Tibial artery (tissue), 4 donors: ENCODE data around the gene UBN1.

ENCODE experiments used
- DNase-seq, 2 donors: peaks; one replicate each; pipeline ENCODE4 v3.0.0-alpha.2; 2019
- H3K27ac ChIP-seq, 2 donors: fragments of 200-600 bp; sonication (generic) in 1 of 2; 1 replicate in 1 of 2; 2 replicates in 1 of 2; pipeline ENCODE4 v1.5.1; 2018 to 2019; ENCODE audit warnings: mild to moderate bottlenecking in 1 of 2
- H3K27me3 ChIP-seq, 2 donors: fragments of 200-600 bp; sonication (generic) in 1 of 2; one replicate each; pipeline versions ENCODE4 v1.5.1 to v1.6.0; 2016 to 2019
- H3K36me3 ChIP-seq, 3 donors: fragments of 200-600 bp; sonication (generic) in 2 of 3; one replicate each; pipeline ENCODE4 v1.5.1; 2016 to 2019; ENCODE audit warnings: mild to moderate bottlenecking in 2 of 3
- H3K4me1 ChIP-seq, 4 donors: fragments of 200-600 bp; sonication (generic) in 2 of 4; 1 replicate in 3 of 4; 2 replicates in 1 of 4; pipeline ENCODE4 v1.5.1; 2016 to 2019
- H3K4me3 ChIP-seq, 2 donors: fragments of 200-600 bp; sonication (generic) in 1 of 2; 1 replicate in 1 of 2; 2 replicates in 1 of 2; pipeline ENCODE4 v1.5.1; 2018 to 2019; ENCODE audit warnings: mild to moderate bottlenecking in 2 of 2
- H3K9me3 ChIP-seq, 3 donors: fragments of 200-600 bp; sonication (generic) in 1 of 3; one replicate each; pipeline ENCODE4 v1.5.1; 2016 to 2019
- intact Hi-C: fragments of 100-400 bp; cut with DNase I; formaldehyde crosslinking; loops from one replicate; pipeline ENCODE4 v1.15.0; 2023; ENCODE audit warnings: low total_unique reads
- TF ChIP-seq, protein P1 (sequence below), 2 experiments: fragments of 200-600 bp in 1 of 2; fragments of 450-650 bp in 1 of 2; IDR thresholded peaks; one replicate each; pipeline ENCODE4 v1.5.1; 2017 to 2019; ENCODE audit warnings: antibody characterized with exemption in 2 of 2, mild to moderate bottlenecking in 1 of 2, moderate library complexity in 1 of 2

Gene UBN1

DNA sequence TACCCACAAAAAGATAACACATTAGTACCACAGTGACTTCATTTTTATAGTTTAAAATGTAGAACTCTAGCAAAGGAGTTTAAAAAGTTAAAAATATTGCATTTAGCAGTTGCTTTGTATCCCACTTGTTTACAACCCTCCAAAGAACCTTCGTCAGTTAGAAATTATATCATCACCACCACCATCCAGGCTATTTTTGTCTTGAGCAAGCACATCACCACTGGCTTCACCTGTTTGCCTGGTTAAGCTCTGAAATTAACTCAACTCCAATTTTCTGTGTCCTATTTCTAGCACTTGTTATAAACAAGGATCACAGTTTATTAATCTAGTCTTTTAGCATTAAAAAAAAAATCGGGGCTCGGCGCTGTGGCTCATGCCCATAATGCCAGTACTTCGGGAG, 6.3 kb upstream of the UBN1 start:
- H3K4me1 ChIP-seq, result peaks cover 0 to 13% (median 11%) of the 10 kb centered on the region in 4 donors
- H3K27me3 ChIP-seq, result no peaks in the 10 kb centered on the region
- DNase-seq, result no peak
- TF ChIP-seq, protein P1, sequence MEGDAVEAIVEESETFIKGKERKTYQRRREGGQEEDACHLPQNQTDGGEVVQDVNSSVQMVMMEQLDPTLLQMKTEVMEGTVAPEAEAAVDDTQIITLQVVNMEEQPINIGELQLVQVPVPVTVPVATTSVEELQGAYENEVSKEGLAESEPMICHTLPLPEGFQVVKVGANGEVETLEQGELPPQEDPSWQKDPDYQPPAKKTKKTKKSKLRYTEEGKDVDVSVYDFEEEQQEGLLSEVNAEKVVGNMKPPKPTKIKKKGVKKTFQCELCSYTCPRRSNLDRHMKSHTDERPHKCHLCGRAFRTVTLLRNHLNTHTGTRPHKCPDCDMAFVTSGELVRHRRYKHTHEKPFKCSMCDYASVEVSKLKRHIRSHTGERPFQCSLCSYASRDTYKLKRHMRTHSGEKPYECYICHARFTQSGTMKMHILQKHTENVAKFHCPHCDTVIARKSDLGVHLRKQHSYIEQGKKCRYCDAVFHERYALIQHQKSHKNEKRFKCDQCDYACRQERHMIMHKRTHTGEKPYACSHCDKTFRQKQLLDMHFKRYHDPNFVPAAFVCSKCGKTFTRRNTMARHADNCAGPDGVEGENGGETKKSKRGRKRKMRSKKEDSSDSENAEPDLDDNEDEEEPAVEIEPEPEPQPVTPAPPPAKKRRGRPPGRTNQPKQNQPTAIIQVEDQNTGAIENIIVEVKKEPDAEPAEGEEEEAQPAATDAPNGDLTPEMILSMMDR (IDR thresholded peaks at IDR 0.05), result no peak
- no peak overlapping the region for H3K4me3 ChIP-seq
- no peak overlapping the region for H3K27ac ChIP-seq
- intact Hi-C loops, result no loop called here
- peaks cover 61 to 93% (median 83%) of the 10 kb centered on the region in 3 donors for H3K36me3 ChIP-seq
- H3K9me3 ChIP-seq, result no peaks in the 10 kb centered on the region

DNA sequence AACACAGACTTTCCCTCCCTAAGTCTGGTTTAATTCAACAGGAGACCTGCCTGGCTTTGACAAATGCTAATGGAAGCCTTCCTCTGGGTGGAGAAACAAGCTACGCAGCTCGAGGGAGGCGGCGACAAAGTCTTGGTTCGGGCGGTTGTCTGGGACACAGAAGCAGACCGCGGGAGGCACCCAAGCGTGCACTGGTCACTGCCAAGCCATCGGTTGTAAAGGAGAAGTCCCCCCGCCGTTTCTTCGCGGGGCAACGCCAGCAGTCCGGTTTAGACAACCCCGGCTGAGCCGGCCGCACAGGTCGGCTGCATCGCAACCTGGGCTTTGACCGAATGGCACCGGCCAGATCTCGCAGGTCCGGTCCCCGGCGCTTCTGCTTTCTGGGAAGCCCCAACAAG, 779 bp upstream of the UBN1 start:
- intact Hi-C loops, result loop anchor here (5.0 kb wide), 1 partner anchor 79 kb away; the partner anchor contains the start of gene ZNF500
- TF ChIP-seq, protein P1 (IDR thresholded peaks at IDR 0.05), result no peak
- Histone ChIP-seq H3K27me3 (no peaks in the 10 kb centered on the region), H3K27ac (peak overlapping the region; percentile 91), H3K36me3 (peaks cover 33 to 40% (median 36%) of the 10 kb centered on the region in 3 donors), H3K4me1 (peaks cover 0 to 50% (median 41%) of the 10 kb centered on the region in 4 donors), H3K4me3 (peak overlapping the region; percentile 79 to 95), H3K9me3 (no peaks in the 10 kb centered on the region)
- peak in 1 of 2 donors; percentile 51 for DNase-seq

DNA sequence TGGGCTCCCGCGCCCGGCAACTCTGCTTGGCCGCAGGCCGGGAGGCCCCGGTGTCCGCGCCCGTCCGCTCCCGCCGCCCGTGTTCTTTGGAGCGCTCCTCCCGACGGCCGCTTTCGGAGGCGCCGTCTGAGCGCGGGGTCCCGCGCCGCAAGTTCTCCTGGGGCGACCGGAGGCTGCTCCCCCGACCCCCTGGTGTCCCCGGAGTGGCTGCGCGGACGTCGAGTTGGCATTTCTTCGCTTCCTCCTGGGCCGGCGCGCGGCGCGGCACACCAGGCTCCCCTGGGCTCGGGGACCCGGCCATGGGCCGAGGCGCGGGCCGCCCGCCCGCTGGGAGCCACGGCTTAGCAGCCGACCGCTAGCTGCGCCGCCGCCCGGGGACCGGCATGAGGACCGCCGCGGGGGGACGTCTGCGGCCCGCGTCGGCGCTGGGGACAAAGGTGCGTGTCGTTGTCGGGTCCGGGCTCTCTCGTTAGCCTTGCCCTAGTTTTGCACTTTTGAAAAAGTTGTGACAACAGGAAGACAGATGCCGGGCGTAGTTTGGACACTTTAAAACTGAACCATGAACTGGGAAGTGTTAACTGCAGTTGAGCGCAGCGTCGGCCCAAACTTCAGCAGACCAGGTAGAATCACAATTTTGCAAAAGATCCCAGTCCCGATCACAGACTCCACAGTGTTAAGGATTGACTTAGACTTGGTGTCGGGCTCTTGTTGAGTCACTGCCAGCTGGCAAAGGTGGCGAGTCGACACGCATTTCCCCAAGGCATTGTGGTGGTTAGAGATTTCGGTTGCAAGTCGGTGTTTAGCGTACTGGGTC, 700 bp downstream of the UBN1 start:
- H3K27ac ChIP-seq, result peak overlapping the region; percentile 91
- TF ChIP-seq, protein P1 (IDR thresholded peaks at IDR 0.05), result no peak
- peaks cover 18 to 29% (median 23%) of the 10 kb centered on the region in 3 donors for H3K36me3 ChIP-seq
- peak overlapping the region; percentile 79 to 95 for H3K4me3 ChIP-seq
- peaks cover 0 to 62% (median 47%) of the 10 kb centered on the region in 4 donors for H3K4me1 ChIP-seq
- intact Hi-C loops, result loop anchor here (2.0 to 5.0 kb wide), 2 partner anchors 81 to 109 kb away; partner anchors contain the start of gene ZNF500
- no peaks in the 10 kb centered on the region for H3K9me3 ChIP-seq
- no peaks in the 10 kb centered on the region for H3K27me3 ChIP-seq
- DNase-seq, result peak; percentile 56 to 82

DNA sequence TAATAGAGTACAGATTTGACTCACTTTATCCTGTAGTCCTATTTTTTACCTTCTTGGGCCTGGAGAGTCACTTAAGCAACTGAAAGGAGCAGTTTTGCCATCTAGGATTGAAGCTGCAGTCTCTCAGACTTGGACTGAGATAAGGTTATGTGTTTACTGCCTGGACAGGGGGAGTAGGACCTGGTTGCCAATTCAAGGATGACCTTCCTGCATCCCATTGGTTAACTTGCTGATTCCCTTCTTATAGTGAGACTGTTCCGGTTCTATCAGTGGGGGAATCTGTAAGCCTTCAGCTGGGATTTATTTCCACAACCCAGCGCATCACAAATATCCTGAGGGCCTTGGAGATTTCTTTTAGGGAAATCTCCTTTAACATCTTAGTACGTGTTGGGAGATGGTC, 2.9 kb downstream of the UBN1 start:
- H3K27me3 ChIP-seq, result no peaks in the 10 kb centered on the region
- no peak overlapping the region for H3K4me3 ChIP-seq
- no peak for DNase-seq
- H3K27ac ChIP-seq, result peak overlapping the region in 1 of 2 donors; percentile 10
- peaks cover 0 to 29% (median 21%) of the 10 kb centered on the region in 3 donors for H3K36me3 ChIP-seq
- peaks cover 0 to 57% (median 44%) of the 10 kb centered on the region in 4 donors for H3K4me1 ChIP-seq
- H3K9me3 ChIP-seq, result no peaks in the 10 kb centered on the region
- intact Hi-C loops, result no loop called here
- TF ChIP-seq, protein P1 (IDR thresholded peaks at IDR 0.05), result no peak

DNA sequence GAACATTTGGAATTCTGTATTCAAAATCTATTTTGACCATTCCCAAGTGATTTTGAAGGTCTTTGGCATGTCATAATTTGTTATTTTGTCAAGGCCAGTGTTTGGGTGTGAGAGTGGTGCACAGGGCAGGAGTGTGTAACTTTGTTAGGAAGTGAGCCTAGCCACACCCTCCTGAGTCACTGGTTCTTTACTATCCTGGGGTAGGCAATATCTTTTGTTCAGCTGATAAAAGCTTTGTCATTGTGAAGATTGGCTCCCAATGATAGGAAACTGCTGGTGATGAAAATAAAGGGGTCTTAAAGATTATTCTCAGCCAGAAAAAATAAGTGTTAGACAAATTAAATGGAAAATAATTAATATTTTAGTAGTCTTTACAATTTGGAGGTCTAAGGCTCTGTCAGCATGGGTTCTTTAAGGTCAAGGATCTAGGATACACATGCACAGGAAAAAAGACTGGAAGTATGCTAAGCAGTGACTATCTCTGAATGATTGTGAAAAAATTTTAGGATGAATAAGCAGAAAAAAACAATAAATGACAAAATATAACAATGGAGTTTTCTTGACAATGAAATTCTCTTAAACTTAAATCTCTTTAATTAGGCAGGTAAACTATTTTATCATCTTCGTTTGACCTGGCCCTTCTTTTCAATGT, 5.1 kb downstream of the UBN1 start:
- intact Hi-C loops, result no loop called here
- H3K4me1 ChIP-seq, result peaks cover 0 to 44% (median 31%) of the 10 kb centered on the region in 4 donors

More for the DNA sequence above, 5.1 kb downstream of the UBN1 start:
- no peak overlapping the region for H3K27ac ChIP-seq
- TF ChIP-seq, protein P1 (IDR thresholded peaks at IDR 0.05), result no peak
- no peak for DNase-seq
- H3K9me3 ChIP-seq, result no peaks in the 10 kb centered on the region
- H3K36me3 ChIP-seq, result peaks cover 11 to 44% (median 42%) of the 10 kb centered on the region in 3 donors
- no peak overlapping the region for H3K4me3 ChIP-seq
- no peaks in the 10 kb centered on the region for H3K27me3 ChIP-seq
